ENCODE data around the gene PEX1.
A peak's percentile ranks its signal among the peaks of the same experiment; 100 is the strongest.

The PEX1 gene

DNA sequence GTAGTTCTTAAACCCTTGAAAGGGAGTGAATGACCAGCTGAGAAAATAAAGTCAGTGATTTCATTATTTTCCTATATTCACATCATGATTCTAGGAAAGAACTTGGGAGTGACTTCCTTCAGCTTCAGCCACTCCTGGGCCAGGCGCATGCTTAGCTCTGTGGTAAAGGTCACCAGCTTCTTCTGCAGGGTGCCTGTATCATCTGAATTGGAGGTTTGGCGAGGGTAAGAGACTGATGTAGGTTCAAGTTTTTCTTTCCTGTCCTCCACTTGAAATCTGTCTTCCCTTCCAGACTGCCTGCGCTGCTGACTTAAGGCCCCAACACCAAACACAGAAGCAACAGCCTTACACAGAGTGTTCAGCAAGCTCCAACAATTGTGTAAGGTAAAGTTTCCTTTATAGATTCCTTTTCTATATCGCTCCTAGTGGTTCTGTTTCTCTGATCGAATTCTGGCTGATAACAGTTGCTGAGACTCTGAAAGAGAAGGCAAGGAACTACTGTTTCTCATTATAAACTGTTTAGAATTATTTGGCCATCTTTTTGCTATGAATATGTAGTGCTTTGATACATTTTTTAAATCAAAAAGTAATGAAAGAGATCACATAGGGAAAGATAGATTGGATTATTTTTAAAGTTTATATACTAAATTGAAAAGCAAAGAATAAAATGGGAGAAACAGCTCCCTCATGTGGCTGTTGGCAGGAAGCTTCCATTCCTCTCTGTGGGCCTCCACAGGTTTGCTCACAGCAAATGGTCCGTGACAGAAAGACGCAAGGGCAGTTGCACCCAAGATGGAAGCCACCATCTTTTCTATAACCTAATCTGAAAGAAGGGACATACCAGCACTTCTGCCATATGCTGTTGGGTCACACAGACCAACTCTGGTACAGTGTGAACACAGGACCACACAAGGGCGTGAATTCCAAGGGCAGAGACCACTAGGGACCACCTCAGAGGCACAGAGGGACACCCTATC, 67.0 kb downstream of the PEX1 start:
- peaks cover 4% of the 10 kb centered on the region for H3K36me3 ChIP-seq (ENCODE audit: insufficient read depth, low read length)
- H3K27me3 ChIP-seq (ENCODE audit: insufficient read depth, low read length, poor library complexity), result no peaks in the 10 kb centered on the region
- no peak overlapping the region; the same call in 1 of the 2 replicates for H2AFZ ChIP-seq (ENCODE audit: low read depth, low read length)
- no peak for TF ChIP-seq EZH2 (IDR thresholded peaks at IDR 0.05; ENCODE audit: borderline replicate concordance, low read depth, low read length, severe bottlenecking)
- peak; percentile 88 for TF ChIP-seq CTCF (IDR thresholded peaks at IDR 0.05; ENCODE audit: borderline replicate concordance, extremely low read depth, low read length, poor library complexity, severe bottlenecking)
- H3K9ac ChIP-seq (ENCODE audit: low read depth, low read length), result no peak overlapping the region
- DNase-seq (peak; percentile 33), ATAC-seq (ENCODE audit: insufficient read depth, low read depth) (peak; percentile 83)
- no peak overlapping the region for H3K27ac ChIP-seq (ENCODE audit: low read length)
- no peaks in the 10 kb centered on the region for H4K20me1 ChIP-seq (ENCODE audit: insufficient read depth, low read length)
- no peaks in the 10 kb centered on the region for H3K79me2 ChIP-seq (ENCODE audit: insufficient read depth, low read length)
- no peak overlapping the region for H3K4me3 ChIP-seq (ENCODE audit: low read depth in 1 of 2, low read length in 2 of 2)
- no peak overlapping the region for H3K4me2 ChIP-seq (ENCODE audit: insufficient read depth, low read length)
- no peaks in the 10 kb centered on the region for H3K4me1 ChIP-seq (ENCODE audit: insufficient read depth, low read length)
- no peaks in the 10 kb centered on the region for H3K9me3 ChIP-seq (ENCODE audit: insufficient read depth, low read length, severe bottlenecking)

DNA sequence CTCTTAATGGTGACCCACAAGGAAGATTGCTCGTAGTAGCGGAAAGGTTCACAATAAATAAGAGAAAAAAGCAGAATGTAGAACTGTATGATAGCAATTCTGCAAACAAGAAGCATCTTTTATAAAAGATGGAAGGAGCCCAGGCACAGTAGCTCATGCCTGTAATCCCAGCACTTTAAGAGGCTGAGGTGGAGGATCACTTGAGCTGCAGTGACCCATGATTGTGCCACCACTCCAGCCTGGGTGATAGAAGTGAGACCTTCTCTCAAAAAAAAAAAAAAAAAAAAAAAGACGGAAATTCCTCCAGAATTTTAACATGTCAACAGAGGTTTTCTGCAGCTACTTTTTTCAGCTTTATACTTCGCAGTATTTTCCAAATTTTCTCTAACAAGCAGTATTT, 67.8 kb downstream of the PEX1 start:
- no peak overlapping the region for H3K27ac ChIP-seq (ENCODE audit: low read length)
- H3K9ac ChIP-seq (ENCODE audit: low read depth, low read length), result no peak overlapping the region
- H3K4me3 ChIP-seq (ENCODE audit: low read depth in 1 of 2, low read length in 2 of 2), result no peak overlapping the region
- H4K20me1 ChIP-seq (ENCODE audit: insufficient read depth, low read length), result no peaks in the 10 kb centered on the region
- no peaks in the 10 kb centered on the region for H3K4me1 ChIP-seq (ENCODE audit: insufficient read depth, low read length)
- H3K79me2 ChIP-seq (ENCODE audit: insufficient read depth, low read length), result no peaks in the 10 kb centered on the region
- no peaks in the 10 kb centered on the region for H3K9me3 ChIP-seq (ENCODE audit: insufficient read depth, low read length, severe bottlenecking)
- H3K27me3 ChIP-seq (ENCODE audit: insufficient read depth, low read length, poor library complexity), result no peaks in the 10 kb centered on the region
- H3K4me2 ChIP-seq (ENCODE audit: insufficient read depth, low read length), result no peak overlapping the region
- DNase-seq (no peak), ATAC-seq (ENCODE audit: insufficient read depth, low read depth) (no peak)
- peaks cover 13% of the 10 kb centered on the region for H3K36me3 ChIP-seq (ENCODE audit: insufficient read depth, low read length)
- no peak for TF ChIP-seq EZH2 (IDR thresholded peaks at IDR 0.05; ENCODE audit: borderline replicate concordance, low read depth, low read length, severe bottlenecking)
- TF ChIP-seq CTCF (IDR thresholded peaks at IDR 0.05; ENCODE audit: borderline replicate concordance, extremely low read depth, low read length, poor library complexity, severe bottlenecking), result no peak
- no peak overlapping the region for H2AFZ ChIP-seq (ENCODE audit: low read depth, low read length)

DNA sequence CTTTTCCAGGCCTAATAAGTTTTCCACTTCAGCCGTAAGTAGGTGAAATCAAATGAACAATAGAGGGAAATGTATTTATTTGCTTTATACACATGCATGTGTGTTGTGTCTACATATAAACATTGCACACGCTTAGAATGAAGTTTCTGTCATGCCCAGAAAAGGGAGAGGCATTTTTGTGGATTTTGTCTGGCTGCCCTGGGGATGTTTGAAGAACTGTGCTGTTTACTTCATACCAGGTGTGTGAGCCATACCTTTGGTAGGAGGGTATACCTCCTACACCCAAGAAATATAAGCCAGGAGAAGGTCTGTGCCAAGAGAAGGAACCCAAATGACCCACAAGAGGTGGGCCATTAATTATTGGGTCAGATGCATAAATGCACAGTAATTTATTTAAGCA, 68.2 kb downstream of the PEX1 start:
- no peak overlapping the region for H3K9ac ChIP-seq (ENCODE audit: low read depth, low read length)
- DNase-seq (no peak), ATAC-seq (ENCODE audit: insufficient read depth, low read depth) (no peak)
- no peaks in the 10 kb centered on the region for H4K20me1 ChIP-seq (ENCODE audit: insufficient read depth, low read length)
- H3K4me3 ChIP-seq (ENCODE audit: low read depth in 1 of 2, low read length in 2 of 2), result no peak overlapping the region
- H3K27ac ChIP-seq (ENCODE audit: low read length), result no peak overlapping the region
- no peaks in the 10 kb centered on the region for H3K9me3 ChIP-seq (ENCODE audit: insufficient read depth, low read length, severe bottlenecking)
- peaks cover 17% of the 10 kb centered on the region for H3K36me3 ChIP-seq (ENCODE audit: insufficient read depth, low read length)
- H3K79me2 ChIP-seq (ENCODE audit: insufficient read depth, low read length), result no peaks in the 10 kb centered on the region
- no peaks in the 10 kb centered on the region for H3K27me3 ChIP-seq (ENCODE audit: insufficient read depth, low read length, poor library complexity)
- no peak for TF ChIP-seq EZH2 (IDR thresholded peaks at IDR 0.05; ENCODE audit: borderline replicate concordance, low read depth, low read length, severe bottlenecking)
- no peak for TF ChIP-seq CTCF (IDR thresholded peaks at IDR 0.05; ENCODE audit: borderline replicate concordance, extremely low read depth, low read length, poor library complexity, severe bottlenecking)
- no peak overlapping the region for H3K4me2 ChIP-seq (ENCODE audit: insufficient read depth, low read length)
- no peaks in the 10 kb centered on the region for H3K4me1 ChIP-seq (ENCODE audit: insufficient read depth, low read length)
- H2AFZ ChIP-seq (ENCODE audit: low read depth, low read length), result no peak overlapping the region

All from DND-41 (cell line).